Retinal pigment epithelial cell (primary cell): ENCODE measurements around the gene CHST13.

Experiments used
- DNase-seq: peaks from one replicate; pipeline ENCODE4 v3.0.0-alpha.2; 2010; ENCODE audit warnings: low read depth
- H3K4me3 ChIP-seq: 2 replicates; pipeline ENCODE4 v1.5.1; 2011; ENCODE audit warnings: mild to moderate bottlenecking, low read length, control low read depth, moderate library complexity
- CTCF ChIP-seq: conservative IDR thresholded peaks from 2 replicates; pipeline ENCODE4 v1.5.1; 2011; ENCODE audit warnings: low read depth, low read length, control low read depth, inconsistent platforms

CHST13 gene

GRCh38 chr3:126479642-126480041 is 44.3 kb upstream of the CHST13 start:
- DNase-seq = no peak
- no peak for TF ChIP-seq CTCF
- no peak overlapping the region for H3K4me3 ChIP-seq

- no peak overlapping the region for H3K4me3 ChIP-seq
- no peak for TF ChIP-seq CTCF
- no peak for DNase-seq
These were observed 43.7 kb upstream of the CHST13 start for GRCh38 chr3:126480206-126480605.

- TF ChIP-seq CTCF = no peak
- DNase-seq = no peak
- no peak overlapping the region for H3K4me3 ChIP-seq
These were observed 43.1 kb upstream of the CHST13 start for GRCh38 chr3:126480861-126481260.

GRCh38 chr3:126481808-126482502 is 42.0 kb upstream of the CHST13 start:
- no peak for DNase-seq
- no peak for TF ChIP-seq CTCF
- H3K4me3 ChIP-seq = no peak overlapping the region

- H3K4me3 ChIP-seq = no peak overlapping the region
- TF ChIP-seq CTCF = no peak
- DNase-seq = no peak
These were observed 41.3 kb upstream of the CHST13 start for GRCh38 chr3:126482503-126483255.

GRCh38 chr3:126483321-126483761 is 40.6 kb upstream of the CHST13 start:
- no peak for DNase-seq

More at GRCh38 chr3:126483321-126483761, 40.6 kb upstream of the CHST13 start:
- no peak for TF ChIP-seq CTCF
- H3K4me3 ChIP-seq = no peak overlapping the region
